Myocyte (in vitro differentiated cells): ENCODE data around the gene FBP1. TPM values are rescaled to one million over a fixed set of nuclear protein-coding genes. Genes with fewer than 3 reads are reported as not detected.
"Not testable (repeated sequence)": the region's sequence is repeated elsewhere in the genome, so short reads cannot be mapped to it uniquely, and the experiment has no call there.

Experiments used
- DNase-seq: peaks from one replicate; pipeline ENCODE4 v3.0.0-alpha.2; 2012; ENCODE audit warnings: low read depth
- total RNA-seq: library from RNA; depleted of rRNA; stranded (reverse); fragments of >200 nt; gene quantifications from 2 replicates; pipeline ENCODE4 v1.2.3, GENCODE V29; 2014

The FBP1 gene
- total RNA-seq, 1 donor from 2014 or later, result 0.35 TPM

DNA sequence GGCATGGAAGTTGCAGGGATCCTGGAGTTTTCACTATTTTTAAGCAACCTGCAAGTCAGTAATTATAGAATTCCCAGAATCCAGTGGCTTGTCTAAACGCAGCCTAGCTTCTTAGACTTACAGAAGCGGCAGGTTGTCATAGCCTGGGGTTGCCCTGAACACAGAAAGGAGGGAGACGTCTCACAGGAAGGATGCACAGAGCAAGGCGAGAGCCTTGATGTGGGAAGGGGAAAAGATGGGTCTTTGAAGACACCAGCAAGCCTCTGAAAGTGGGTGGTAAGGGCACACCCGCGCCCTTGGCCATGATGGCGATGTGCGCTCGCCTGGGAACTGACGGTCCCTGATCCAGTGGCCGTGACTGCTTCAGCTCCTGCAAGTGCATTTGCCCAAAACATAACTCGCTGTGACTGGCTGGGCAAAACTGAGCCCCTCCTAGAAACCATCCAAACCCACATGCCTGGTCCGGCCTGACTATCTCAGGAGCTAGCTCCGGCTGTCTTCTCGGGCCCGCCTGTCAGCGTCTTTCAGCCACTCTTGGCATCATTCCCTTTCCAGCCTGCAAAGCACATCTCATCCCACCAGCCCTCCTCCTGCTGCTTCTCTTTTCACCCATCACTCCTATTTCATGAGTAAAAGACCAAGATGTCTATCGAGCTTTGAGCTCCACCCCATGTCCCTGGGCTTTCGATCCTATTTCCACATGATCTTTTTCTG, 17.1 kb downstream of the FBP1 start:
- DNase-seq, result no peak

DNA sequence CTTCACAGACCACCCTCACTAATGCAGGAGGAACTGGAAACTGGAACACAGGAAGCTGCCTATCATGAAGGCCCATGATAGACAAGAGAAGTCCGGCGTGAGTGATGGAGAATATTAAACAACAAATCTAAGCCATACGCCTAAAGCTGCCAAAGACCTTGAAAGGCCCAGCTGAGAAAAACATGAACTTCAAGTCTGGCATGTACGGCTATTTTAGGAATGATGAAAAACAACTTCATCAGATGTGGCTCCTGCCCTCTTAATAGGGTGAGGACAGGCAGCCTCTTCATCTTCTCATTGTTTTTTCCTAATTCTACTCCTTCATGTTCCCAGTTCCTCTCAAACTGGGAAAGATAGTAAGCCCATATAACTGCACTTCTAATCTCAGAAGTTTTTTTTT, 20.3 kb downstream of the FBP1 start:
- DNase-seq, result no peak

DNA sequence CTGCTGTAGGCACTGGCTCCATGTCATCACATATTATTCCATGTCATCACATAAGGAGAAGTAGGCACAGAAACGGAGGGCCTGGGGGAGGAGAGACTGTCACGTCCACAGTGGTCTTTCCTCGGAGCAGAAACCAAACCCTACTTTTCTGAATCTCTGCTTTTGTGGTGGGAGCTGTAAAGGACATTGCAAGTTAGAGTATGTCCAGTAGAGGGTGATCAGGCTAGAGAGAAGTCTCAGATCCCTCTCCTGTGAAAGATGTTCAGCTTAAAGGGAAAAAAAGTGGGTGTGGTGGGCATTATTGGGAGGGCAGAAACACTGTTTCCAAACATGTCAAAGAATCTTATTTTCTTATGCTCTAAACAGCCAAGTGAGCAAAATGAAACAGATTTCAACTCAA, 26.3 kb downstream of the FBP1 start:
- no peak for DNase-seq

DNA sequence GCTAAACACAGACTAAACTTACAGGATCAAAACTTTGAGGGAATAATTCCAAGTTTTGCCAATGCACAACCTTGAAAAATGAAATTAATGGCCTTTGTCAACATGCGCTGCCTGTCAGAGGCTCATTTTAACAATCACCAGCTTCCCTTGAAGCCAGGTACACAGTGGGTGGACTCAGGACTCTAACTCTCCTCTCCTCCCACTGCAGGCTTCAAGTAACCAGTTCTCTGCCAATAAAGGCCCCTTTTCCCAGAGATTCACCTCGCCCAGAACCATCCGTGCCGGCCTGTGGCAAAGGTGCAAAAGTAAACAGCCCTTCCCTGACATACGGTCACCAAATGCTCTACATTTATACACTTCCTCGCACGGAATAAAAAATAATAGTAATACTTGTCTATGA, 27.2 kb downstream of the FBP1 start:
- DNase-seq, result no peak

DNA sequence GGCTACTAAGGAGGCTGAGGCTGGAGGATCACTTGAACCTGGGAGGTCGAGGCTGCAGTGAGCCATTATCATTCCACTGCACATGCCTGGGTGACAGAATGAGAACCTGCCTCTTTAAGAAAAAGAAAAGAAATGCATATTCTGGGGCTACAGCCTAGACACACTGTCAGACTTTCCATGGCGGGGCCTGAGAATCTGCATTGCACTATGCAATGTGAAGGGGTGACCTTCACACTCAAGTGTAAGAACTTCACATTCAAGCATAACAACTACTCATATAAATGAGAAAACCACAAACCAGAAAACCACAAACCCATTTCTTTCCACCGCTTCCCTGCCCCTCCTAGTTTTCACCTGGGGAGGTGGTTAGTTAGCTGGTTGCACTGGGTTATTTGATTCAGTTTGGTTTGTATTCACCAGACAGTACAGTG, 27.7 kb downstream of the FBP1 start:
- no peak for DNase-seq

DNA sequence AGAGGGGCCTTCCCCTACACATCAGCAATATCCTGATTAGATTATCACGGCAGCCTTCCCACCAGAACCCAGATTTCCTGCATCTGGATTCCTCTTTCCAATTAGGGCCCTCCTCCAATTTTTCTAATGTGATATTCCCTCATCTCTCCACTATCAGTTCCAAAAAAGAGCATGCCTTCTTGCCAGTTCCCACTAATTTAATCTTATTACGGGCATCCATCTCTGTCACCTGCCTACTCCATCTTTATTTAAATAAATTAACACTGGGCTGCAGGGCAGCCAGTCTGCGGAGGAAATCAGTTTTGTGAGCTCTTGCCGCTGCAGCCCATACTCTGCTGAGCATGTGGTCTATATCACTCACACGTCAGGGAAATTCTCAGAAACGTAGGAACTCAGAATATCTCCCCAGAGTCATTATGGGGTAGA, 29.1 kb downstream of the FBP1 start:
- DNase-seq, result no peak

DNA sequence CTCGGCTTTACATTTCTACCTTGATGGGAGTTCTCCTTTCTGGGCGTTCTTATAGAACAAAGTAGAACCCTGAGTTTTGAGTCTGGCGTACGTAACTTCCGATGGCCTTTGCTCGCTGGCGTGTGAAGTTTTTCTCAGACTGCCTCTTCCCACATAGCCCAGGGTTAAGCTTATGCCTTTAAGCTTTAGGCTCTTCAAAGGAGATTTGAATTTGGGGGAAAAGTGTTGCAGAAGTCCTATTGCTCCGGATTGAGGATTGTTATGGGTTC, 32.0 kb downstream of the FBP1 start:
- DNase-seq, result no peak

DNA sequence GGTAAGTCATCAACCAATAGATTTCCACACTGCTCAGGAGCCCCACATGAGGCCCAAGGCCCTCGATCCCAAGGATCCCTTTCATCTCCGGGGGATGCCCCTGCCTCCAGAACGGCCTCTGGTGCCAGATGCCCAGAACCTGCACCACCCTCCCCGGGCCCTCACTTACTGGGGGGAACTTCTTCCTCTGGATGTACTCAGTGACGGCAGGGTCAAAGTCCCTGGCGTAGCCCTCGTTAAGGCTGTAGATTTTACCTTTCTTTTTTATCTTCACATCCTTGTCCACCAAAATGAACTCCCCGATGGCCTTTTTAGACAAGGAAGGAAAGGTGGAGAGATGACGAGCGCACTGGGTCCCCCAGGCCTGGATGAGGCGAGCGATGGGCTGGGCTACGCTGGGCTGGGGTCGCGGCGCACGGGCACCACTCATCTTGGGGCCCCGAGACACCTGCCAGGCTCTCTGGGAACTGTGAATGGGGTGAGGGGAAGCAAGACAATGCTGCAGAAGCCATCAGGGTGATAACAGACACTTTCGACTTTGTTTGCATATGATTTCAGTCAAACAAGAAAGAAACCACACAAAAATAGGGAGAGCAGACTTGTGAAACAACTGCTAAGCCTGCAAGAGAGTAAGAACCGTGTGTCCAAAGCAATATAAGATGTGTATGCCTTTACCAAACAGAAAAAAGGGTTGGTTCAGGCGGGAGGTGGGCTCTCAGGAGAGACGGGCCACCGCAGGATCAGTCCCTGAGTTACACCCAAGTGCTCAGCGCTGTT, 32.5 kb downstream of the FBP1 start:
- no peak for DNase-seq

DNA sequence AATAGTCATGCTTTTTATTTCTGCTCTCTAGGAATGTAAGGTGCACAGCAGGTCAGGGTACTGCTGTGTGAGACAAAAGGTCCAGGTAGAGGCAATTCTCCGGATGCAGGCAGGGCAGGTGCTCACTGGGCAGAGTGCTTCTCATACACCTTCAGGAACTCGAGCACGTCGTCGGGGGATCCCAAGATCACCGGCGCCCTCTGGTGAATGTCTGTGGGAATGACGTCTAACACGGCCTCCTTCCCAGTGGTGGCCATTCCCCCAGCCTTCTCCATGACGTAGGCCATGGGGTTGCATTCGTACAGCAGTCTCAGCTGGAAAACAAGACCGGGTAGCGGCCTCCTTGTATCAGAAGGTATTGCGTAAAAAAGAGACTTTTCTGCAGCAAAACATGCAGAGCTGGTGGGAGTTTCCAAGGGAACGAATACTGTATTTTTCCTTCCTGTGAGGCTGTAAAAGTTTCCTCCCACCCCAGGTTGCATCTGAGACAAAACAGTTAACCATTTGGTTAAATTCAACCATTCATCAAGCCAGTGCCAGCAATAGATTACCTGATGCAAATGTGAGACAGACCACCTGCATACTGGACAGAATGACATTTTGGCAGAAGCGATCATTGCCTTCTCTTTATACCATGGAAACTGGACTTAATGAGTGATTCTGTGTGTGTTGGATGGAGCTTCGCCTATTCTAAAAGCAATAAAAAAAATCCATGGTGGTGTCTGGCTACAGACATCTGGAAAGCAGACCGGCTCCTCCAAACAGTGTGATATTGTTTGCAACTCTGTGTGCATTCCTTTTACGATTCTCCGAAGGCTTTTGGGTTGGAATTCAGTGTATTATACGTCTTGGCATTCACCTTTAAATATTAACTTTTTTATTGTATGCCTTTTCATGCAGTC, 35.8 kb downstream of the FBP1 start:
- DNase-seq, result peak; percentile 62

DNA sequence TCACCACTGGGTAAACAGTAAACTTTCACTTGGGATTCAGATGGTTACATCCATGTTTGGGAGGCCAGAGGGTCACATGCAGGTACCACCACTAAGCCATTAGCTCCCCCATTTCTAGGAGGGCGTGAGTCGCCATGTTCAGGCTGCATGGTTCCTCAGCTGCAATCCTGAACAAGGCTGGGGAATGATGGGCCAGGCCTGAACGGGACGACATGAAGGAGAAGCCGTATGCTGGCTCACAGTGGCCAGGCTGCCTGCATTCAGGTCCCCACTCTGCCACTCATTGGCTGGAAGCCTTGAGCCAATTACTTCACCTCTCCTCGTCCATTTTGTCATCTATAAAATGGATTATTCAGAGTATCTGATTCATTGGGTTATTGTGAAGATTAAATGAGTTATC, 36.7 kb downstream of the FBP1 start:
- DNase-seq, result no peak

DNA sequence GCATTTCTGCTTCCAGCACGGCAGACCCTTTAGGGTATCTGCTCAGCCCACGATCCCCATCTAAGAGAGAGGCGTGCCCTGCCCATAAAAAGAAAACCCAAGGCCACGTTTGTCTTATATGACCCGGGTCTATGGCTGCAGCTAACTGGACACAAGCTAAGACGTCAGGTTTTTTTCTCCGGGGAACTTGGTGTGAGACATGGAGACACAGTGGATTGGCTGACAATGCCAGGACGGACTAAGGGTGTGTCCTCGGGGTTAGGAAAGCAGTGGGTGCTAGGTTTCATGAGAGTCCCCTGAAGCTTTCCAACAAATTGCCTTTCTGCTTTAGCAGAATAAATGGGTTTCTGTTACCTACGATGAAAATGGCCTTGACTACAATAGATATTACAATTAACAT, 38.6 kb downstream of the FBP1 start:
- no peak for DNase-seq

DNA sequence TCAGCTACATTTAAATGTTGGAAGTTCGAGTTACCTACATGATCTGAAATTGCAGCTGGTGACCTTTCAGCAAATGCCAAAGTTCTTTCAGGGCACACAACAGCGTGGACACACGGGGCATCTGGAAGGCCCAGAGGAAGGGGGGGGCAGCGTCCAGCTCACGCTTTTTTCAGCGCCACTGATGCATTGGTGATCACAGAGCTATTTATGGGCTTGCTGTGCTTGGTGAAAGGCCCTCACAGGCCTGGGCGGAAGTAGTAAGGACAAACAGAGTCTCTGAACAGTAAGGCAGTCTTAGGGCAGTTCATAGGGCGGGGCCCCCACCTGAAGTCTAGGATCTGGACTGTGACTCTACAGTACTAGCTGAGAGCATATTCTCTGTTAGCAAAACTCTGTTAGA, 39.1 kb downstream of the FBP1 start:
- no peak for DNase-seq

DNA sequence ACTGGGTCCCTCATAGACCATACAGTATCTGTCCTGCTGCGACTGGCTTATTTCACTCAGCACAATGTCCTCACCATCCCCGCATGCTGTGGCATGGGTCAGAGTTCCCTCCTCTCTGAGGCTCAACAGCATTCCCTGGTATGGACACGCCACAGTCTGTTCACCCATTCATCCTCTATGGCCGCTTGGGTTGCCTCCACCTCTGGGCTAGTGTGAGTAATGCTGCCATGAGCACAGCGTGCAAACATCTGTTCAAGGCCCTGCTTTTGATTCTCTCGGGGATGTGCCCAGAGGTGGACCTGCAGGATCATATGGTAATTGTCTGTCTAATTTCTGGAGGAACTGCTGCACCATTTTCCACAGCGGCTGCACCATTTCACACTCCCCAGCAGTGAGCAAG, 40.2 kb downstream of the FBP1 start:
- DNase-seq, result no peak

DNA sequence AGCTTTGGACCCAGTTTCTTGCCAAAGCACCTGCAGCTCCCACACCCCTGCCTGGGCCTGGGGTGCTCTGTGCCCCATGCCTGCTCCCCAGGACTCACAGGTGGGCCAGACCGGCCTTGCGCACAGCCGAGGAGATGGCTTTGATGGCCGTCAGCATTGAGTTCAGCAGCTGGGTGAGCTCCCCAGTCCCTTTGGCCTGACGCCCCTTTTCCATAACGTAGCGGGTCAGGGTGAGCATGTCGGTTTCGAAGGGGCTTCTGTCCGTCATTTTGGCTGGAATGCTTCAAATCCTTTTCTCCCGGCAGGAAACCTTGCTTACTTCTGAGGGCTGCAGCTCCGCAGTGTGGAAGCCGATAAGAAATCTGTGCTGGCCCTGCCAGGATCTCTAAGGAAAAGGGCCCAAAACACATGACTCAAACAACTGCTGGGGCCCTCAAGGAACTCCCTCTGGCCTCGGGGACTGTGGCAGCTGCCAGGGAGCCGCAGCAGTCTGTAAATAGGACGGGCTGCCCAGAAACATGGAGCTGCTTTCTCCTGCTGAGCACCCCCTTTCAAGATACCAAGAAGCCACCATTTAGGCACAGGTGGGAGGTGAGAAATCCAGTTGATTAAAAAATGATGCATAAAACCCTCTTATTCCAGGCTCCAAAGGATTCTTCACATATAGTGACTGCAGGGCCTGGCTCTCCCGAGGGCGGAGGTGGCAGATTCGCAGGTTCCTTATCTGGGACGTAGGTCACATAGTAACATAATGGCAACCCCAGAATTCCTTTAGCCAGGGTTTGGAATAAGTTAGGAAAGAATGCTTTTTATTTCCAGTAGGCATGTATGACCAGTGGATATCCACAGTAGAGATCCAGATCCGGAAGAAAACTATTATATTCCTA, 45.6 kb downstream of the FBP1 start, which contains the start of gene FBP2:
Gene FBP2 (minus strand): TSS at position 366 of the 887 bp plus-strand sequence. CDS start 98 bp downstream, at position 268.
- DNase-seq, result peak; percentile 64

DNA sequence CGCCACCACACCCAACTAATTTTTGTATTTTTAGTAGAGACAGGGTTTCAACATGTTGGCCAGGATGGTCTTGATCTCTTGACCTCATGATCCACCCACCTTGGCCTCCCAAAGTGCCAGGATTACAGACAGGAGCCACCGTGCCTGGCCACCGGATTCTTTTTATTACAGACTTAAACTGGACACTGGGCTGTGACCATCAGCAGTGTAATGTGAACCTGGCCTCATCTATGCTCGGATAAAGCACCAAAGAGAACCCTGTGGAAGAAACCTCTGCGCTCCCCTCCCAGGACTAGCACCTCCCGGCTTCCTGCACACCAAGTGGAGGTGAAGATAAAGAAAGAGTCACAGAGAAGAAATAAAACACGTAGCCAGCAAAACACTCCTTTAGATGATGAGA, 46.6 kb downstream of the FBP1 start:
- DNase-seq, result not testable (repeated sequence)

DNA sequence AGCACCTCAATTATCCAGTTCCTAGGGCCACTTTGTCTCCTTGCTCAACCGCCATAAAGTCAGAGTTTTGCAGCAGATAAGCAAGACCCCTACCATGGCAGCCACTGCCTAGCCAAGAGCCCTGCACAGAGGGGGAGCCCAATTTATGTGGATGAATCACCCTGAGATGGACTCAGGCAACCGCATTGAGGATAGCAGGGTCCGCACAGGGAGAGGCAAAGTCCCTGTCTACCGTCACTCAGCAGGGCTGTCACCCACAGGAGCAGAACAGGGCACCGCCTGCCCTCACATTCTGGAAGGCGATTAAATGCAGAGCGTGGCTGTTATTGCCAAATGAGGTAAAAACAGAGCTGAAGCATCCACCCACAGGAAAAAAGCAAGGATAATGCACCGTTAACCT, 47.4 kb downstream of the FBP1 start:
- DNase-seq, result no peak

DNA sequence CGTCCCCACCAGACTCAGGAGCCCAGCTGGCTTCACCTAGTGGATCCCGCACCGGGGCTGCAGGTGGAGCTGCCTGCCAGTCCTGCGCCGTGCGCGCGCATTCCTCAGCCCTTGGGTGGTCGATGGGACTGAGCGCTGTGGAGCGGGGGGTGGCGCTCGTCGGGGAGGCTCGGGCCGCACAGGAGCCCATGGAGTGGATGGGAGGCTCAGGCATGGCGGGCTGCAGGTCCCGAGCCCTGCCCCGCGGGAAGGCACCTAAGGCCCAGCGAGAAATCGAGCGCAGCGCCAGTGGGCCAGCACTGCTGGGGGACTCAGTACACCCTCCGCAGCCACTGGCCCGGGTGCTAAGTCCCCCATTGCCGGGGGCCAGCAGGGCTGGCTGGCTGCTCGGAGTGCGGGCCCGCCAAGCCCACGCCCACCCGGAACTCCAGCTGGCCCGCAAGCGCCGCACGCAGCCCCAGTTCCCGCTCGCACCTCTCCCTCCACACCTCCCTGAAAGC, 48.2 kb downstream of the FBP1 start:
- not testable (repeated sequence) for DNase-seq

DNA sequence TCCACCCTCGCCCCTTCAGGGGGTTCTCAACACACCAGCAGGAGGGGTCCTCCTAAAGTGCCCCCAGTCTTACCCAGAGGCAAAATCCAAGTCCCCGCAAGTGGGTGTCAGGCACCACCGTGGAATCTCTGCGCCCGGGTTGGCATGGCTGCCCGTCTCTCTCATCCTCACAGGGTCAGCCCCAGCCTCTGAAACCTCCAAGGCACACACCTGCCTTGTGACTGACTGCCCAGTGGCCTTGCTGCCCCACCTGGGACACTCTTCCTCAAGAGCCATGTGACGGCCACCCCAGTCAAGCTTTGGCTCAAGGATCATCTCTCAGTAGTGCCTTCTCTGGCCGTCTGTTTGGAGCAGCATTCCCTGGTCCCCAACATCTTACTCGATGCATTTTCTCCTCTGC, 50.6 kb downstream of the FBP1 start:
- no peak for DNase-seq

DNA sequence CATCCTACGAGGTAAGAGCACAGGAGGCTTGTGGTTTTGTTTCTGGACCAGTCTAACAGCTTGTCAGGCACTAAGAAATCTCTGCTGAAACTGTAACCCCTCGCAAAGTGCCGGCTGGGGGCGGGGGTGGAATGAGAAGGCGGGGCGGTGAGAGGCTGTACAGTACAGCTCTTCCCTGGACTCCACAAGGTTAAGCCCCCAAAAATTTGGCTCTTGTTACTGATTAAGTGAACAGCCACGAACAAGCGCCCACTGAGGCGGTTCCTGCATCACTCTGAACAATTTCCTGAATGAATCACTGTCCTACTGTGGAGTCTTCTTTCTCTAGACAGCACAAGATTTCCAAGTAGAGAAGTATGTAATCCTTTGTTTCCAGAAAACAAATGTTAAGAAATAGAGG, 52.5 kb downstream of the FBP1 start:
- no peak for DNase-seq

DNA sequence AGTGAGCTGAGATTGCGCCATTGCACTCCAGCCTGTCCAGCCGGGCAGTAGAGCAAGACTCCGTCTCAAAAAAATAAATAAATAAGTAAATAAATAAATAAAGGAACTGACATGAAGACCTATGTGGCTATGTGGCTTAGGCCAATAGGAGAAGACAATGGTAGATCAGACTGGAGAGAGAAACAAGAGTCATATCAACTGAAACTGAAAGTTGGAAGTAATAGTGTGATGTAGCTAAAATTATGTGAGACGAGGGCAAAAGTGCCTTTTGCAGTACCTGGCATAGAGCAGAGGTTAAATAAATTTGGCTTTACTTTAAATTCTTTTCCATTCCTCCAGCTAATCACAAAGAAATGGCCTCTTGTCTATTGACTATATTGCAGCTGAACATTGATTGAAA, 53.0 kb downstream of the FBP1 start:
- DNase-seq, result no peak

DNA sequence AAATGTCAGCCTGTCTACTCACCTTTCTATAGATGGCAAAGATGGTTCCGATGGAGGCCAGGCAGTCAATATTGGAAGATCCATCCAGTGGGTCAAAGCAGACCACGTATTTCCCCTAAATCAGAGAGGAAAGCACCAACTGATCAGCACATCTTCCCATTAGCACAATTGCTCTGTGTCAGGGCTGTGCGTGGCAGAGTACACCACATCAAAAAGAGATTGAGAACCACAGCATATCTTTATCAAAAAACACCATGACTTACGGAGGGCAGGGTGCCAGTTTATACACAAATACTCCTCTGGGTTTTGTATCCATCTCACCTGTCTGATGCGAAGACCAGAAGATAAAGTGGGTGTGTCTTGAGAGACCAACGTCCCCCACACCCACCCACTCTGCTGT, 54.8 kb downstream of the FBP1 start:
- DNase-seq, result no peak
